ENCODE measurements around the gene BRCC3. TPM values are rescaled to one million over a fixed set of nuclear protein-coding genes. Genes with fewer than 3 reads are reported as not detected.
A peak's percentile ranks its signal among the peaks of the same experiment; 100 is the strongest.

Gene BRCC3
- total and polyA plus RNA-seq, 2 of the 13 experiments (the other 11 are each of a cell fraction or from before 2014, with no cell fraction given) = 19.8 to 24.3 TPM

DNA sequence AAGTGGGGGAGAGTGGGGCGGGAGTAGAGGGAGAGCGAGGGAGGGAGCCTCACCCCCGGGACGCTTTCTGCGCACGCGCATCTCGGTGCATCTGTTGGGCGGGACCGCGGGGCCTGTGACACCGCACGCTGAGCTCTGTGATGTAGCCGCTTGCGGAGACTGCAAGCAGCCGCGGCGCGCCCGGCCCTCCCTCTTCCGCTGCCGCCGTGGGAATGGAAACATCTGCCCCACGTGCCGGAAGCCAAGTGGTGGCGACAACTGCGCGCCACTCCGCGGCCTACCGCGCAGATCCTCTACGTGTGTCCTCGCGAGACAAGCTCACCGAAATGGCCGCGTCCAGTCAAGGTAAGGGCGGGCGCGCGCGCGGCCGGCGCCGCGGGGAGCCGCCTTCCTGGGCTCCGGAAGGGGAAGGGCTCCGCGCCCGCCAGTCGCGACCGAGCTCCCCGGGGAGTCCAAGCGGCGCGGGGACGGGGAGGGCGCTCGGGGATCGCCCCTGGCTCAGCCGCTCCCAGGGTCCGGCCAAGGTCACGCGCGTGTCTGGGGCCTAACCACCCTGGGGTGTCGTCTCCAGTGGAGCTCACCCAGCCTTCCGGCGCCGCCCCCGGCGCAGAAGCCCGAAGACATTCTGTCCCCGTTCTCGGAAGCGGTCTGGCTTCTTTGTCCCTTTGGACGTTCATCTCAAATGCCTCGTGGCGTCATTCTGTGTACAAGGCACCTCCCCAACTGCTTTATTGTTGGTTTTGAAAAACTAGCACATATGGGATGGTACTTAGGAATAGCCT lies 44.4 kb upstream of the BRCC3 start, which contains the start of gene FUNDC2 (continued):
- TF ChIP-seq, protein P1, sequence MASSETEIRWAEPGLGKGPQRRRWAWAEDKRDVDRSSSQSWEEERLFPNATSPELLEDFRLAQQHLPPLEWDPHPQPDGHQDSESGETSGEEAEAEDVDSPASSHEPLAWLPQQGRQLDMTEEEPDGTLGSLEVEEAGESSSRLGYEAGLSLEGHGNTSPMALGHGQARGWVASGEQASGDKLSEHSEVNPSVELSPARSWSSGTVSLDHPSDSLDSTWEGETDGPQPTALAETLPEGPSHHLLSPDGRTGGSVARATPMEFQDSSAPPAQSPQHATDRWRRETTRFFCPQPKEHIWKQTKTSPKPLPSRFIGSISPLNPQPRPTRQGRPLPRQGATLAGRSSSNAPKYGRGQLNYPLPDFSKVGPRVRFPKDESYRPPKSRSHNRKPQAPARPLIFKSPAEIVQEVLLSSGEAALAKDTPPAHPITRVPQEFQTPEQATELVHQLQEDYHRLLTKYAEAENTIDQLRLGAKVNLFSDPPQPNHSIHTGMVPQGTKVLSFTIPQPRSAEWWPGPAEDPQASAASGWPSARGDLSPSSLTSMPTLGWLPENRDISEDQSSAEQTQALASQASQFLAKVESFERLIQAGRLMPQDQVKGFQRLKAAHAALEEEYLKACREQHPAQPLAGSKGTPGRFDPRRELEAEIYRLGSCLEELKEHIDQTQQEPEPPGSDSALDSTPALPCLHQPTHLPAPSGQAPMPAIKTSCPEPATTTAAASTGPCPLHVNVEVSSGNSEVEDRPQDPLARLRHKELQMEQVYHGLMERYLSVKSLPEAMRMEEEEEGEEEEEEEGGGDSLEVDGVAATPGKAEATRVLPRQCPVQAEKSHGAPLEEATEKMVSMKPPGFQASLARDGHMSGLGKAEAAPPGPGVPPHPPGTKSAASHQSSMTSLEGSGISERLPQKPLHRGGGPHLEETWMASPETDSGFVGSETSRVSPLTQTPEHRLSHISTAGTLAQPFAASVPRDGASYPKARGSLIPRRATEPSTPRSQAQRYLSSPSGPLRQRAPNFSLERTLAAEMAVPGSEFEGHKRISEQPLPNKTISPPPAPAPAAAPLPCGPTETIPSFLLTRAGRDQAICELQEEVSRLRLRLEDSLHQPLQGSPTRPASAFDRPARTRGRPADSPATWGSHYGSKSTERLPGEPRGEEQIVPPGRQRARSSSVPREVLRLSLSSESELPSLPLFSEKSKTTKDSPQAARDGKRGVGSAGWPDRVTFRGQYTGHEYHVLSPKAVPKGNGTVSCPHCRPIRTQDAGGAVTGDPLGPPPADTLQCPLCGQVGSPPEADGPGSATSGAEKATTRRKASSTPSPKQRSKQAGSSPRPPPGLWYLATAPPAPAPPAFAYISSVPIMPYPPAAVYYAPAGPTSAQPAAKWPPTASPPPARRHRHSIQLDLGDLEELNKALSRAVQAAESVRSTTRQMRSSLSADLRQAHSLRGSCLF (CRISPR knock-in tag; IDR thresholded peaks at IDR 0.05; ENCODE audit: borderline replicate concordance) = no peak
- TF ChIP-seq KLF6 (CRISPR knock-in tag; IDR thresholded peaks at IDR 0.05) (no peak), ZNF512 (CRISPR knock-in tag; IDR thresholded peaks at IDR 0.05) (no peak), TFAP4 (IDR thresholded peaks at IDR 0.05; ENCODE audit: borderline replicate concordance, low read depth) (peak; percentile 12; the same call in 1 of the 2 replicates), DNMT3B (CRISPR knock-in tag; conservative IDR thresholded peaks at IDR 0.05) (no peak), YEATS2 (CRISPR knock-in tag; IDR thresholded peaks at IDR 0.05; ENCODE audit: borderline replicate concordance) (peak; percentile 44; the same call in 1 of the 2 replicates), ARNTL (CRISPR knock-in tag; IDR thresholded peaks at IDR 0.05) (no peak), ETV6 (CRISPR knock-in tag; conservative IDR thresholded peaks at IDR 0.05) (no peak), SETDB1 (CRISPR knock-in tag; IDR thresholded peaks at IDR 0.05; ENCODE audit: borderline replicate concordance) (no peak), FIP1L1 (IDR thresholded peaks at IDR 0.05; ENCODE audit: borderline replicate concordance, insufficient read depth, low read depth, low read length) (no peak), ZBTB14 (CRISPR knock-in tag; IDR thresholded peaks at IDR 0.05) (peak; percentile 86), YY1 (IDR thresholded peaks at IDR 0.05; ENCODE audit: insufficient read depth, insufficient replicate concordance, low read depth, low read length) (peak; percentile 89), RBFOX2 (IDR thresholded peaks at IDR 0.05; ENCODE audit: low read depth, low read length) (peak; percentile 90), DBP (CRISPR knock-in tag; IDR thresholded peaks at IDR 0.05; ENCODE audit: not compliant biosample characterization) (no peak)
- TF ChIP-seq, protein P2, sequence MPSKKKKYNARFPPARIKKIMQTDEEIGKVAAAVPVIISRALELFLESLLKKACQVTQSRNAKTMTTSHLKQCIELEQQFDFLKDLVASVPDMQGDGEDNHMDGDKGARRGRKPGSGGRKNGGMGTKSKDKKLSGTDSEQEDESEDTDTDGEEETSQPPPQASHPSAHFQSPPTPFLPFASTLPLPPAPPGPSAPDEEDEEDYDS (CRISPR knock-in tag; IDR thresholded peaks at IDR 0.05) = no peak
- TF ChIP-seq, protein P3, sequence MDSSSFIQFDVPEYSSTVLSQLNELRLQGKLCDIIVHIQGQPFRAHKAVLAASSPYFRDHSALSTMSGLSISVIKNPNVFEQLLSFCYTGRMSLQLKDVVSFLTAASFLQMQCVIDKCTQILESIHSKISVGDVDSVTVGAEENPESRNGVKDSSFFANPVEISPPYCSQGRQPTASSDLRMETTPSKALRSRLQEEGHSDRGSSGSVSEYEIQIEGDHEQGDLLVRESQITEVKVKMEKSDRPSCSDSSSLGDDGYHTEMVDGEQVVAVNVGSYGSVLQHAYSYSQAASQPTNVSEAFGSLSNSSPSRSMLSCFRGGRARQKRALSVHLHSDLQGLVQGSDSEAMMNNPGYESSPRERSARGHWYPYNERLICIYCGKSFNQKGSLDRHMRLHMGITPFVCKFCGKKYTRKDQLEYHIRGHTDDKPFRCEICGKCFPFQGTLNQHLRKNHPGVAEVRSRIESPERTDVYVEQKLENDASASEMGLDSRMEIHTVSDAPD (CRISPR knock-in tag; IDR thresholded peaks at IDR 0.05) = no peak

Data from HepG2 (cell line).